Muscle of arm (tissue), 12 donors: Measurements from ENCODE around the gene SRC. TPM values are rescaled to one million over a fixed set of nuclear protein-coding genes. Genes with fewer than 3 reads are reported as not detected.
"Not testable (repeated sequence)": the region's sequence is repeated elsewhere in the genome, so short reads cannot be mapped to it uniquely, and the experiment has no call there.

Experiments
- DNase-seq: peaks from one replicate; pipeline ENCODE4 v3.0.0-alpha.2; 2013
- polyA plus RNA-seq, 12 donors: library from polyadenylated mRNA; unstranded; fragments of 120-200 nt; gene quantifications; one replicate each; pipeline ENCODE4 v1.2.1, GENCODE V29; 2013; ENCODE audit not compliant: insufficient read length in 12 of 12

Gene SRC
- polyA plus RNA-seq, 12 donors, result 10.3 to 24.6 (median 15.9) TPM; not detected in 1

DNA sequence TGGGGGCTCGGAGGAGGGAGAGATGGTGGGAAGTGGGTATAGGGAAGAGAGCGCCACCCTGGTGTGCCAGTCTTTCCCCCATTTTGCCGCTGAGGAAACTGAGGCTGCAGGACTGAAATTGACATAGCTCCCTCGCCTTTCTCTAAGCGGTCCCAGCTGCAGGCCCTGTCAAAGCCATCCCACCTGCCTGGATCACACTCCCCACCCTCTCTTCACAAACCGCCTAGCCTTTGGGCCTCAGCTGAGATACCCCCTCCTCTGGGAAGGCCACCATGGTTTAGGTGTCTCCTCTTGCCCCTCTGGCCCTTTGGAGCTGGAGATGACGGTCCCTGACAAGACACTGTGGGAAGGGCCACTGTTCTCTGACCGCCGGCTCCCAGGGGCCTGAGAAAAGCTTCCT lies 16.9 kb downstream of the SRC start:
- DNase-seq, result no peak

DNA sequence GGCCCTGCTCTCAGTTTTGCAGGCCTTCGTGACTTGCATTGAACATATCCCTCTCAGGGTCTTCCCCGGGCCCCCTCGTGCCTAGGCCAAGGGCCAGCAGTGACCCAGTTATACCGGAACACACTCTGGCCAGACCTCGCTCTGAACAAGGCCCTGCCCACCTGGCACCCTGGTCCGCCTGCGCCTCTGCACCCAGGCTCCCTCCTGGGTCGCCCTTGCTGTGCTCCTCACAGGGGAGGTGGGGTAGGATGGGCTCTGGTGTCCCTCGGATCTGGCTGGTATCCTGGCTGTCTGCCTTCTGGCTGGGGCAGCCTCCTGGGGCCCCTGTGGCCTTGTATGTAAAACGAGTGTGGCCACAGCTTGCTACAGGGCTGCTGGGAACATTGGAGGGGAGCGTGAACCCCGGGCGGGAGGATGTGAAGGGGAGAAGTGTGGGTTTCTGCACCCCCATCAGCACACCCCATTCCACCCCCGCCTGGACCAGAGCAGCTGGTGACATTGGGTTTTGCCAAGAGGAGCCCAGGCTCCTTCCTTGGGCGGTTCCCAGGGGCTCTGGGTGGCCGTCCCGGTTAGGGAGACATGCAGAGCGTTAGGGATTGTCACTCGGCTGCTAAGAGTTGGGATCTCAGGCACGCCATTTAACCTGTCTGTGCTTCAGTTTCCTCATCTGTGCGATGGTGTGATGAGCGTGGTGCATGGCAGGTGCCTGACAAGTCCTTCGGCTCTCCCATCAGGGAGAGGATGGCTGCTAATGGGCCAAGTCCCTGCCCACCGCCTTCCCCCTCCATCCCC lies 17.5 kb downstream of the SRC start:
- no peak for DNase-seq

DNA sequence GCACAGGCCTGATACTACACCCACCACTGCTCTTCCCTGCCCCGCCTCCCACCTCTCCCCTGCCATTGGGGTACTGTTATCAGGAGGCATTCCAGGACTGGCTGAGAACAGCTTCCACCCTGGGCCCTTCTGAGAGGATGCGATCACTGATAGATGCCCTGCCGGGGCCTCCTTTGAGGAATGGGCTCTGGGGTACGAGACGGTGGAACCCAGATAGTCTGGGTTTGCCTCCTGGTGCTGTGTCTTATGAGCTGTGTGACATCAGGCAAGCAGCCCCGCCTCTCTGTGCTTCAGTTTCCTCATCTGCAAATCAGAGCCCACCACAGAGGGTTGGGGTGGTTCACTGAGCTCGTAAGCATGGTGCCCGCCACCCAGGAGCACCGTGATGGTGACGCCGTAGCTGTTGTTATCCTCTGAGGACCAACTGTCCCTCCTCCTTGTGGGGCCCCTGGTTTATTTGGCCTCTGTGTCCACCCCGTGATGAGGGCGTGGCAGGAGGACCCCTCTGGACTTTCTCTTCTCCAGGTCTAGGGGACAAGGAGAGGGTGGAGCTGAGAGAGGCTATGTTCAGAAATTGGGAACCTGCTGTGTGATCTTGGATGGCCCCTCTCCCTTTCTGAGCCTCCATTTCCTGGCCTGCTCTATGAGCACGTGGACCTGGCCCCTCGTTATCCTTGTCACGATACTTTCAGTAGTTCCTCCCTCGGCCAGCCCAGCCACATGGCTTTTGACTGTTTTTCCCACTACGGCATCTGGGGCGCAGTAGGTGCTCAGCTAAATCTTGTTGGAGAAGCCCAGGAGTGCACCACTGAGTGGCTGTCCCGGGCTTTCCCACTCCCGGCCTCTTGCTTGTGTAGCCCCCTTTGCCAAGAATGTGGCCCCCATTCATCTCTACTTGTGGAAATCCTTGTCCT lies 18.3 kb downstream of the SRC start:
- no peak for DNase-seq

DNA sequence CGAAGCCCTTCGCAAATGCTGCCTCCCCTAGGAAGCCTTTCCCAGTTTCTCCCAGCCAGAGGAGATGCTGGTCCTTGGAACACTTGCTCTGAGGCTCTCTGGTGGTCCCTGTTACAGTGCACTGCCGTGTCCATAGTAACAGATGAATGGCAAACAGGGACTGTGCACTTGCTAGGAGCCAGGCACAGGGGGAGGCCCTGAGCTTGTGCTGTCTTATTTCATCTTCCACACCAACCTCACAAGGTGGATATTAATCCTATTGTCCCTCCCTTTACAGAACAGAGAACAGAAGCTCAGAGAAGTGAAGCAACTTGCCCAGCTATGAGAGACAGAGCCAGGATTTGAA lies 19.0 kb downstream of the SRC start:
- DNase-seq, result no peak

DNA sequence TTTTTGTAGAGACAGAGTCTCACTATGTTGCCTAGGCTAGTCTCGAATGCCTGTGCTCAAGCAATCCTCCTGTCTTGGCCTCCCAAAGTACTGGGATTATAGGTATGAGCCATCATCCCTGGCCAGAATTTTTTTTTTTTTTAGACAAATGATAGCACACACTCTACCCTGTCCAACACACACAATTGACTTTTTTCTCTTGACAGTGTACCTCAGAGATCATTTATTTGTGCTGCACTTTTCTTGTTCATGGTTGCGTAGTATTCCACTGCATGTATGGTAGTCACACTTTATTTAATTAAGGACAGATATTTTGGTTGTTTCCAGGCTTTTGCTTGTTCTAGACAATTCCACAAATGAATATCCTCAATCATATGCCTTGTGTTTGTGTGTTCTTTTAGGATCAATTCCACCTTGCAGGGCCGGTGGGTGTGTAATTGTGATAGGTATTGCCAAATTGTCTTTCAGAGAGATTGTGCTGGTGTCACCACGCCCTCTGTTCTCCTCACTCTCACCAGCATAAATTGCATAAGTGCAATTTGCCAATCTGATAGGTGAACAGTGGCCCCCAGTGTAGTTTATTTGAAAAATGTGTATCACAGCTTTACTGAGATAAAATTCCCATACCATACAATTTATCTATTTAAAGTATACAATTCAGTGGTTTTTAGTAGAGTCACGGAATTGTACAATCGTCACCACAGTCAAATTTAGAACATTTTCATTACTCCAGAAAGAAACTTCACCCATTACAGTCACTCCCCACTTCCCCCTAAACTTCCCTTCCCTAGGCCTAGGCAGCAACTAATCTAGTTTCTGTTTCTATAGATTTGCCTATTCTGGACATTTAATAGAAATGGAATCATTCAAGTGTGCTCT lies 20.1 kb downstream of the SRC start:
- no peak for DNase-seq

DNA sequence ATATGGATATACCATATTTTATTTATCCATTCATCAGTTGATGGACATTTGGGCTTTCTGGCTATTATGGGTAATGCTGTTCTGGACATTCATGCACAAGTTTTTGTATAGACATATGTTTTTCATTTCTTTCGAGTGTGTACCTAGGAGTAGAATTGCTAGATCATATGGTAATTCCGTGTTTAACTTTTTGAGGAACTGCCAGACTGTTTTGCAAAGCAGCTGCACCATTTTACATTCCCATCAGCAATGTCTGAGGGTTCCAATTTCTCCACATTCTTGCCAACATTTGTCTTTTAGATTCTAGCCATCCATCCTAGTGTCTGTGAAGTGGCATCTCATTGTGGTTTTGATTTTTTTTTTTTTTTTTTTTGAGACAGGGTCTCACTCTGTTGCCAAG lies 20.8 kb downstream of the SRC start:
- DNase-seq, result no peak

DNA sequence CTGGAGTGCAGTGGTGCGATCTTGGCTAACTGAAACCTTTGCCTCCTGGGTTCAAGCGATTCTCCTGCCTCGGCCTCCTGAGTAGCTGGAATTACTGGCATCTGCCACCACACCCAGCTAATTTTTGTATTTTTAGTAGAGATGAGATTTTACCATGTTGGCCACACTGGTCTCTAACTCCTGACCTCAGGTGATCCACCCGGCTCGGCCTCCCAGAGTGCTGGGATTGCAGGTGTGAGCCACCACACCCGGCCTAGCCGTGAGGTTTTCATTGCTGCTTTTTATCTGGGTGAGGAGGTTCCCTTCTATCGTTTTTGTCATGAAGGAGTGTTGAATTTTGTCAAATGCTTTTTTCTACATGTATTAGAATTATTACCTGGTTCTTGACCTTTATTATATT lies 23.9 kb downstream of the SRC start:
- no peak for DNase-seq

DNA sequence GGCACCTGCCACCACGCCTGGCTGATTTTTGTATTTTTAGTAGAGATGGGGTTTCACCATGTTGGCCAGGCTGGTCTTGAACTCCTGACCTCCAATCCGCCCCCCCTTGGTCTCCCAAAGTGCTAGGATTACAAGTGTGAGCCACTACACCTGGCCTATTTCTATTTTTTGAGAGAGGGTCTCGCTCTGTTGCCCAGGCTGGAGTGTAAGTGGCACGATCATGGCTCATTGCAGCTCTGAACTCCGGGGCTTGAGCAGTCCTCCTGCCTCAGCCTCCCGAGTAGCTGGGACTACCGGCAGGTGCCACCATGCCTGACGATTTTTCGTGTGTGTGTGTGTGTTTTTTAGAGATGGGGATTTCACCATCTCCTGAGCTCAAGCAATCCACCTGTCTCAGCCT lies 25.9 kb downstream of the SRC start:
- DNase-seq, result not testable (repeated sequence)

DNA sequence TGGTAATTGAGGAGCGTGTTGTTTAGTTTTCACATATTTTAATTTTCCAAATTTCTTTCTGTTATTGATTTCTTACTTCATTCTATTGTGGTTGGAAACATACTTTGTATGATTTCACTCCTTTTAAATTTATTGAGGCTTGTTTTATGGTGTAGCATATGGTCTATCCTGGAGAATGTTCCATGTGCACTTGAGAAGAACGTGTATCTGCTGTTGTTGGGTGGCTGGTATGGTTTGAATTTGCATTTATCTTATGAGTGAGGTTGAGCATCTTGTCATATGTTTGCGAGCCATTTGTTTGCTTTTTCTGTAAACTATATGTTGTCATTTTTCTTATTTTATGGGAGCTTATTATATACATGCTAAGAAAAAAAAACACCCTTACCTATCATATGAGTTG lies 26.5 kb downstream of the SRC start:
- no peak for DNase-seq

DNA sequence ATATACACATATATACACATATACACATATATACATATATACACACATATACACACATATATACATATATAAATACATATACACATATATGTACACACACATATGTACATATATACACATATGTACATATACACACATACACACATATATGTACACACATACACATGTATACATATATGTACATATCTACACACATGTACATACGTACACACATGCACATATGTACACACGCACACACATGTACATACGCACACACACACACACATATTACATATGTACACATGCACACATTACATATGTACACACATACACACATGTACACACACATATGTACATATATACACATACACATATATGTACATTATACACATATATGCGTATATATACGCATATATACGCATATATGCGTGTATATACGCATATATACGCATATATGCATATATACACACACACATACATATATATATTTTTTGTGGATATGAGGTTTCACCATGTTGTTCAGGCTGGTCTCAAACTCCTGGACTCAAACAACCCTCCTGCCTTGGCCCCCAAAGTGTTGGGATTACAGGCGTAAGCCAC lies 27.2 kb downstream of the SRC start:
- DNase-seq, result no peak

DNA sequence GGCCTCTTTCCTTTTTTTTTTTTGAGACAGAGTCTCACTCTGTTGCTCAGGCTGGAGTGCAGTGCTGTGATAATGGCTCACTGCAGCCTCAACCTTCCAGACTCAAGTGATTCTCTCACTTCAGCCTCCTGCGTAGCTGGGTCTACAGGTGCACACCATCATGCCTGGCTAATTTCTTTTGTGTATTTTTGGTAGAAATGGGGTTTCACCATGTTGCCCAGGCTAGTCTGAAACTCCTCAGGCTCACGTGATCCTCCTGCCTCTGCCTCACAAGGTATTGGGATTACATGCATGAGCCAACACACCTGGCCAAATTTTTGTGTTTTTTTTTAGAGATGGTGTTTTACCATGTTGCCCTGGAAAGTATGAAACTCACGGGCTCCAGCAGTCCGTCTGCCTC lies 29.3 kb downstream of the SRC start:
- no peak for DNase-seq

DNA sequence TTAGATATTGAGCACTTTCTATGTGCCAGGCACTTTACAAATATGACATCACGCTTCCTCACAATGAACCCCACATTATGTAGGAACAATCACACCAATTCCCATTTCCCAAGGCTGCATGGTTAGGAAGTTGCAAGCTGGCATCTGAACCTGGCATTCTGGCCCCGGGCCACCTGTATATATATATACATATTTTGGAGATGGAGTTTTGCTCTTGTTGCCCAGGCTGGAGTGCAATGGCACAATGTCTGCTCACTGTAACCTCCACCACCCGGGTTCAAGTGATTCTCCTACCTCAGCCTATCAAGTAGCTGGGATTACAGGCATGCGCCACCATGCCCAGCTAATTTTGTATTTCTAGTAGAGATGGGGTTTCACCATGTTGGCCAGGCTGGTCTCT lies 30.4 kb downstream of the SRC start:
- DNase-seq, result no peak

DNA sequence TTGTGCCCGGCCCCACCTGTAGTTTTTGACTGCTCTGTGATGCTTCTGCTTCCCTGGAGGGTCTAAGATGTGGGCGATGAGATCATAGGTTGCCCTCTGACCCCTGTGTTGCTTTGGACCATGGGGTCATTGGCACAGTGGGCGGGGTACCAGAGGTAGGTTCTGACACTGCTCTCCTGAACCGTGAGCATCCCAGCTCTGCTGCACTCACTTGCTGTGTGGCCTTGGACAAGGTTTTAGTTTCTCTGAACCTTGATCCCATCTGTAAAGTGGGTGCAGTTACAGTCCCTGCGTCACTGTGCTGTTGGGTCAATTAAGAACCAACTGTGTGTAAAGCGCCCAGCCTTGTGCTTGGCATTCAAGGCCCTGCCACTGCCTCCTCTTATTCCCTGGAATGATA lies 30.9 kb downstream of the SRC start:
- no peak for DNase-seq

DNA sequence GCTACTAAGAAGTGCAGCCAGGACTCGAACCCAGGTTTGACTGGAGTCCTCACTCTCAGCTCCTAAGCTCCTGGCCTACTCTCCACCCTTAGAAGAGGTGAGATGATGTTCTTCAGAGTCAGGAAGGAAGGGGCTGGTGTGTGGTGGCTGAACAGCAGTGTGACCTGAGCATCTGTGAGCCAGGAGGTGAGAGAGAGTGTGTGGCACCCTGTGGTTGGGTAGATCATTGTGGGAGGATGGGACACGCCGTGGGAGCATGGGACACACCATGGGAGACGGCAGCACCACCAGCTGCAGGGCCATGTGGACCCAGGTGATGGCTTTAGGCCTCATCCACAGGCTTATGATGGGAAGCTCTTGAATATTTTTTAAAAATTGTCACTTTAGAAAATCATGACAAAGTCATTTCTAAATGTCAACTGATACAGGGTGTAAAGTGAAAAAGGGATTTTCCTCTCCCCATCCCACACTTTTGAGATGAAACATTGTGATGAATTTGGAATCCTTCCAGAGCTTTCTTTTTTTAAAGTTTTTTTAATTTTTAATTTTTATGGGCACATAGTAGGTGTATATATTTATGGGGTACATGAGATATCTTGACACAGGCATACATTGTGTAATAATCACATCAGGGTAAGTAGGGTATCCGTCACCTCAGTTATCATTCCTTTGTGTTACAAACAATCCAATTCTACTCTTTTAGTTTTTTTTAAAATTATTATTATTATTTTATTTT lies 31.6 kb downstream of the SRC start:
- no peak for DNase-seq

DNA sequence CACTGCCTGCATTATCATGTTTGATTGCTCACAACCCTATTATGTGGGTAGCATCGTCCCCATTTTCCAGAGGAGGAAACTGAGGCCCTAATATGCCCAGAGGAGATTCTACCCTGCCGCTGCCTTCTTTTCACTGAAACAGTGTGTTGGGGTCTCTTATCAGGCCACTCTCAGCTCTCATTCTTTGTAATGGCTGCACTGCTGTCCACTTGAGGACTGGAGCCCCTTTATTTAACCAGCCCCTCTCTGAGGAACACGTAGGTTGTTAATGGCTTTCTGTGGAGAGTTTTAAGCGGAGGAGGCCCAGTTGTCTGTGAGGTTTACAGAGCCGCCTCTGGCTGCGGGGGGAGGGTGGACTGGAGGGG lies 32.5 kb downstream of the SRC start:
- DNase-seq, result no peak

DNA sequence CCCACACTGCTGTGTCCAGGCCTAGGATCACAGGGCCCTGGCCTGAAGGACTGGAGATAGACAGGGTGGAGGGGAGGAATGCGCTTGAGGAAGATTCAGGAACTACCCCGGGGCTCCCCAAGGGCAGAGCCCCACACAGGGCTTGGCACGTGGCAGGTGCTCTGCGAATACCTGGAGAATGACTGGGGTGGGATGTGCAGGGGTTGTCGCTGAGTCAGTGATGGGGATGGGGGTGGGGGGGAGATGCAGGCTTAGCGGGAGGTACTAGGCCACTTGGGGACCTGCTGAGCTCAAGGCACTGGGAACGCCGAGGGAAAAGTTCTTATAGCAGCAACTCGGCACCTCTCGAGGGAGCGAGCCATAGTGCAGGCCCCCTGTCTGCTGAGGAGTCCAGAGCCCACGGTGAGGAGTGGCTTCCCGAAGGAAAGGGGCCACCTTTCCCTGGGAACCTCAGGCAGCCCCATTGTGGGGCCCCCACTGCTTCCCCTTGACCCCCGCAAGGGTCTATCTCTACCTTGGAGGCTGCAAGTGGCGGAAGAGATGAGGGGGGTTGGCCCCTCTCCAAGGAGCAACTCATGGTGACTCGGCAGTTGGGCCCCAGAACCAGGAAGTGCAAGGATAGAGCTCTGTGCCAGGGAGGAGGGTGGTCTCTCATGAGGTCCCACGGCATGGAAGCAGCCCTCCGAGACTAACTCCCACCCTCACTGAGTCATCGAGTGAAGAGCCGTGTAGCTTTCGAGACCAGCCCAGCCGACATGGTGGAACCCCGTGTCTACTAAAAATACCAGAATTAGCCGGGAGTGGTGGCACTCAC lies 33.1 kb downstream of the SRC start:
- no peak for DNase-seq

DNA sequence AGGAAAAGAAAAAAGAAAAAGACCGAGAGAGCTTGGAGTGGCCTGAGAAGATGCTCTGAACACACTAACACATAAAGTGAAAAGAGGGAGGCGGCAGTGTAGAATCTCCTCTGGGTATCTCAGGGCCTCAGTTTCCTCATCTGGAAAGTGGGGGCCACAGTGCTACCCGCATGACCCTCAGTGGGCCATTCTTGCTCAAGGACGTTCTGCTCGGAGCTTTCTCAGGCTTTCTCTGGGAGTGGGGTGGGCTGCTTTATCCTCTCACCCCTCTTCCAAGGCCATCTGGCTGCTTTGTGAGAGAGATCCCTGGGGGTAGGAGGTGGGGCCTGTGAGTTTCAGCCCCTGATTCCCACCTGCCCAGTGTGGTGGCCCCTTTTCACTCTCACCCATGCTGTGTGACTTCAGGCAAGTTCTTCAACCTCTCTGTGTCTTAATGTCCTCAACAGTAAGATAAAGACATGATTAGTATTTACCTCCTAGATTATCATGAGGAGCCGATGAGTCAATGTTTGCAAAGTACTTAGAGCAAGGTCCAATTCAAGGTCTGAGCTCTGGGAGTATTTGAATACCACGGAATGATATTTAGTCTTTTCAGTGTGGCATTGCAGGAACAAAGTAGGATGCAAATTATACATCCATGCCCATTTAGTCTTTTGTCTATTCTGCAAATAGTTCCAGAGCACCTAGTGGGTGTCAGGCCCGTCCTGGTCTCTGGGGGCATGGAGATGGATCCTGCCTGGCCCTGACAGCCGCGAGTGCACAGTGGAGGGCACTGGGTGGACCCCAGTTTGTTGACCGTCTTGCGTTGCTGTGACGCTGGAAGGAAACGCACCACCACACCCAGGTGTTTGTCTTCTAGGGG lies 34.3 kb downstream of the SRC start:
- no peak for DNase-seq

DNA sequence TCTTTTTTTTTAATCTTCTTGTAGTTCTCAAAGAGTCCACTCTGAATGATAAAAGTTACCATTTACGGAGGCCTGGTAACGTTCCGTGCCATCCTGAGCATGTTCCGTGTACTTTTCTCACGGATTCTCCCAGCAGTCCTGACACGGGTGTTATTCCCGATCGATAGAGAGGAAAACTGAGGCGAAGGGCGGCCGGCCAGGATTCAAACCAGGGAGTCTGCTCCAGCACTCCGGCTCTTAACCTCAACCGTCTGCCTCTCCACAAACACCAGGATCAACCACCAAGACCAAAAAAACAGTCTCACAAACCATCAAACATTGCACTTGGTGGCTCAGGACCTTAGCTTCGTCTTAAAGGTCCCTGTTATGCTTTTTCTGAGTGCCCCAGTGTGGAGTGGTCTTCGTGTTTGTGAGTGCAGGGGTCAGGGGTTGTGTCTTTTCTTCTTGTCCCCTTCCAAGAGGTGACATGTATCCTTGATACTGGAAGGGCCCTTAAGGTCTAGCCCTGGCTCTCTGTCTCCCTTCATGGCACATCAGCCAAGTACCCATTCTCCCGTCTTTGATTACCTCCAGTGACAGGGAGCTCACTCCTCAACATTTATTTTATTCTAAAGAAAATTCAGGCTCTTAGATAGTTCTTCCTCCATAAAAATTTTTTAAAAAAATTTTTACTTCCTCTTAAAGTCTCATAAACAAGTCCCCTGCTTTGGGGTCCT lies 35.1 kb downstream of the SRC start:
- no peak for DNase-seq
